Transverse colon (tissue), 3 donors: ENCODE data around the gene POLR3K.

ENCODE experiments used
- POLR2A ChIP-seq: fragments of 450-650 bp; IDR thresholded peaks from one replicate; pipeline ENCODE4 v1.6.1; 2016; ENCODE audit warnings: antibody characterized with exemption, mild to moderate bottlenecking, moderate library complexity
- TF ChIP-seq, protein P1 (sequence below), 5 experiments: fragments of 200-600 bp in 3 of 5; fragments of 450-650 bp in 2 of 5; sonication (generic) in 3 of 5; IDR thresholded peaks; 1 replicate in 2 of 5; 2 replicates in 3 of 5; pipeline ENCODE4 v1.5.1; 2016 to 2017; ENCODE audit warnings: antibody characterized with exemption in 5 of 5, inconsistent platforms in 3 of 5, mild to moderate bottlenecking in 2 of 5, moderate library complexity in 1 of 5

DNA sequence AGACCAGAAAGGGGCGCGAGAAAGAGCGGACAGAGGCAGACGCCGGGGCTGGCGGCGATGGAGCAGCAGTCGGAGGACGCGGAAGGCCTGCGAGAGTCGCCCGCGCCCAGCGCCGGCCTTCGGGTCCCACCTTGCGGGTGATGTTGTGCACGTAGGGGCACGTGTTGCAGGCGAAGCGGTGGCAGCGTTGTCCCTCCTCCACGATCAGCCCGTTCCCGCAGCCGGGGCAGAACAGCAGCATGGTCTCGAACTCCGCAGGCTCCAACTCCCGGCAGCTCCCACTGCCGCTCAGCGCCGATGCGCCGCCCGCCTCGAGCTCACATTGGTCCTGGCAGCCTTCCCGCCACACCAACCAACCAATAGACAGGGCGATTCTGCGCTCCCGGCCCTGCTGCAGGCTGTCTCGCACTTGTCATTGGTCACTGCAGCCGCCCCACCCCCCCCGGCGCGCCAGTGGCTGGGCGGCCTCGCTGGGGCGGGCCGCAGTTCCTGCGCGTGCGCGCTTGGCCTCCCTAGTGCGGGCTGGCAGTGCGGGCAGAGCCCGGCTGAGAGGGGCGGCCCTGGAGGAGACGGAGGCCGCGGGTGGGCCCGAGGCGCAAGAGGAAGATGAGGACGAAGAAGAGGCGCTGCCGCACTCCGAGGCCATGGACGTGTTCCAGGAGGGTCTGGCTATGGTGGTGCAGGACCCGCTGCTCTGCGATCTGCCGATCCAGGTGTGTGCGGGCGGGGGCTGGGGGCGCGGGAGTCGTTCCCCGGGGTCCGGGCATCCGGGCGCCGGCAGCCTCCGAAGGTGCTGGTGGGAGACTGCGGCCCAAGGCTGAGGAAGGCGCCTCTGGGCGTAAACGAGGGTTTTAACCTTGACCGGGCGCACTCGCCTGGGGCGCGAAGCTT, at the start of gene POLR3K, which contains the start of gene SNRNP25:
- TF ChIP-seq, protein P1, sequence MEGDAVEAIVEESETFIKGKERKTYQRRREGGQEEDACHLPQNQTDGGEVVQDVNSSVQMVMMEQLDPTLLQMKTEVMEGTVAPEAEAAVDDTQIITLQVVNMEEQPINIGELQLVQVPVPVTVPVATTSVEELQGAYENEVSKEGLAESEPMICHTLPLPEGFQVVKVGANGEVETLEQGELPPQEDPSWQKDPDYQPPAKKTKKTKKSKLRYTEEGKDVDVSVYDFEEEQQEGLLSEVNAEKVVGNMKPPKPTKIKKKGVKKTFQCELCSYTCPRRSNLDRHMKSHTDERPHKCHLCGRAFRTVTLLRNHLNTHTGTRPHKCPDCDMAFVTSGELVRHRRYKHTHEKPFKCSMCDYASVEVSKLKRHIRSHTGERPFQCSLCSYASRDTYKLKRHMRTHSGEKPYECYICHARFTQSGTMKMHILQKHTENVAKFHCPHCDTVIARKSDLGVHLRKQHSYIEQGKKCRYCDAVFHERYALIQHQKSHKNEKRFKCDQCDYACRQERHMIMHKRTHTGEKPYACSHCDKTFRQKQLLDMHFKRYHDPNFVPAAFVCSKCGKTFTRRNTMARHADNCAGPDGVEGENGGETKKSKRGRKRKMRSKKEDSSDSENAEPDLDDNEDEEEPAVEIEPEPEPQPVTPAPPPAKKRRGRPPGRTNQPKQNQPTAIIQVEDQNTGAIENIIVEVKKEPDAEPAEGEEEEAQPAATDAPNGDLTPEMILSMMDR (IDR thresholded peaks at IDR 0.05), result no peak
- TF ChIP-seq POLR2A, result peak; percentile 70
